Measurements from ENCODE around the gene DDX54.

DNA sequence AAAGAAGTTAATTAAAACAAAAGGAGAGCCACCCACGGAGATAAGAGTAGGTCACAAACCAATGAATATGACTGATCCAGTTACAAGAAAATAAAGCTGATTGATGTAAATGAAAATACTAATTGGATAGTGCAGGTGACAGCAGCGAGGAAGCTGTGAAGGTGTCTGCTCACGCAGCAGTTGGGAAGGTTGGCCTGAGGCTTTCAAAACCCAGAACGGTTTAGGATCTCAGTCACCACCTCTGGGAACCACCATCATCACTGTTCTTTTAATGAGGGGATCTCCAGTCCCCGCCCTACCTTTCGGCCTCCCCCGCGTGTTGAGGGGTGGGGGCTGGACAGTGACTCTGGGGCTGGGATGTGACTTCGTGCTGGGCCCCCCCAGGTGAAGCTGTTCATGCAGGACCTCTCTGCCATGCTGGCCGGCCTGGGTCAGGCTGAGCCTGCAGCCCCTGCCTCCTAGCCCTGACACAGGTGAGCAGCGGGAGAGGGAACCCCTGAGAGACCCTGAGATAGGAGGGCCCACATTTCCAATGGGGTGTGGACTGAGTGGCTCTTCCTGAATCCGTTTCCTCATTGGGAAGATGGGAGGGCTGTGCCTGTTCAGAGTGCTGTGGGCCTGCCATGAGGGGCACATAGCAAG, 27.9 kb downstream of the DDX54 start:
- no peak for TF ChIP-seq EZH2phosphoT487 (IDR thresholded peaks at IDR 0.05; ENCODE audit: borderline replicate concordance)
- TF ChIP-seq, protein P1, sequence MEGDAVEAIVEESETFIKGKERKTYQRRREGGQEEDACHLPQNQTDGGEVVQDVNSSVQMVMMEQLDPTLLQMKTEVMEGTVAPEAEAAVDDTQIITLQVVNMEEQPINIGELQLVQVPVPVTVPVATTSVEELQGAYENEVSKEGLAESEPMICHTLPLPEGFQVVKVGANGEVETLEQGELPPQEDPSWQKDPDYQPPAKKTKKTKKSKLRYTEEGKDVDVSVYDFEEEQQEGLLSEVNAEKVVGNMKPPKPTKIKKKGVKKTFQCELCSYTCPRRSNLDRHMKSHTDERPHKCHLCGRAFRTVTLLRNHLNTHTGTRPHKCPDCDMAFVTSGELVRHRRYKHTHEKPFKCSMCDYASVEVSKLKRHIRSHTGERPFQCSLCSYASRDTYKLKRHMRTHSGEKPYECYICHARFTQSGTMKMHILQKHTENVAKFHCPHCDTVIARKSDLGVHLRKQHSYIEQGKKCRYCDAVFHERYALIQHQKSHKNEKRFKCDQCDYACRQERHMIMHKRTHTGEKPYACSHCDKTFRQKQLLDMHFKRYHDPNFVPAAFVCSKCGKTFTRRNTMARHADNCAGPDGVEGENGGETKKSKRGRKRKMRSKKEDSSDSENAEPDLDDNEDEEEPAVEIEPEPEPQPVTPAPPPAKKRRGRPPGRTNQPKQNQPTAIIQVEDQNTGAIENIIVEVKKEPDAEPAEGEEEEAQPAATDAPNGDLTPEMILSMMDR (conservative IDR thresholded peaks at IDR 0.05; ENCODE audit: low read length), result no peak
